ENCODE data around the gene PSMB11.

- TF ChIP-seq POLR2A (IDR thresholded peaks at IDR 0.05; ENCODE audit: low read depth, low read length), result no peak
- no peak for TF ChIP-seq POLR2AphosphoS5 (IDR thresholded peaks at IDR 0.05; ENCODE audit: low read depth, low read length)
- TF ChIP-seq TAF1 (IDR thresholded peaks at IDR 0.05; ENCODE audit: borderline replicate concordance, low read depth, low read length), result no peak
These were observed 14.3 kb downstream of the PSMB11 start for GRCh38 chr14:23056145-23056955.

Measured in GM12892 (cell line).